HG02885 (cell line): ENCODE results near the gene TGFBR1.
"Not testable (repeated sequence)": the region's sequence is repeated elsewhere in the genome, so short reads cannot be mapped to it uniquely, and the experiment has no call there.

ENCODE experiments used
- ATAC-seq: cut with Tn5 transposase; IDR thresholded peaks from one replicate; pipeline ENCODE4 v1.9.1; 2021; ENCODE audit warnings: mild to moderate bottlenecking; ENCODE audit not compliant: unreplicated experiment, poor library complexity

TGFBR1 gene

GRCh38 chr9:99184110-99184474 lies 79.2 kb downstream of the TGFBR1 start:
- ATAC-seq: no peak

DNA sequence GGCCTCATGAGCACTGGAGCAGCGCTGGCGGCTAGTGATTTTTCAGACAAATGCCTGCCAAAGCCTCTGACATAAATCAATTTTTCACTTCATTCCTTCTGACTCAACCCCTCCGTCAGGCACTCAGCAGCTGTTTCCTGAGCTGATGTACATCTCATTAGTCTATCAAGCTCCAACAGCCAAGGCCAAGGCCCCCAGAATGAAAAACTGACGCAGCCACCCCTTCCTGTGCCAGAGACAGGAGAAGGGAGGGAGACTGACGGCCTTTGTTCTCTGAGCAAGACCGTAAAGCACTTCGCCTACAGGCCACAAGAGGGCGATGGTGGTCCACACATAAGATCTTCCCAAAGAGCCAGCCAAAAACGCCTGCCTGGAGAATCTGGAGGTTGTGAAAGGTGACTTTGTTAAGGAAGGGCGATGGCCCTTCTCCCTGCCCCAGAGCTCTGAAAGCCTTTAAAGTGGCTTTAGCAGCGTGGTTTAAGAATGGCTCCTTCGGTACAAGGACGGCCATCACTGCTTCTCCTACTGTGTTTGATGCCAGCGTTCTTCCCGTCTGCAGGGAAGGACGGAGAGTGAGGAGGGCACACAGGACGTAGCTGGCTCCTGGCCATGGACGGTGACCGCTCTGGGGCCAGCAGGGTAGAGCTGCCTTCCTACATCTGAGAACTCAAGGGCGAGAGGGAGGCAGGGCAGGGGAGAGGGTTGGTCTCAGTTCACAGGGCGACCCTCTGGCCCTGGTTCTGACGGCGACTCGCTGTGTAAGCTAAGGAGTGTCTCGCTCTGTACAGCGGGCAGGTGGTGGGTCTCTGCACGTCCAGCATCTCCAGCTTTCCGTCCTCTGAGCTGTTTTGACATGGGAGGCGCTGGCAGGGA lies 79.8 kb downstream of the TGFBR1 start:
- peak; percentile 54 for ATAC-seq

- ATAC-seq: no peak
Measured at GRCh38 chr9:99185348-99185632, 80.4 kb downstream of the TGFBR1 start.

- no peak for ATAC-seq
Measured at GRCh38 chr9:99185934-99186333, 81.0 kb downstream of the TGFBR1 start.

- ATAC-seq: no peak
Measured at GRCh38 chr9:99187311-99187710, 82.4 kb downstream of the TGFBR1 start.

DNA sequence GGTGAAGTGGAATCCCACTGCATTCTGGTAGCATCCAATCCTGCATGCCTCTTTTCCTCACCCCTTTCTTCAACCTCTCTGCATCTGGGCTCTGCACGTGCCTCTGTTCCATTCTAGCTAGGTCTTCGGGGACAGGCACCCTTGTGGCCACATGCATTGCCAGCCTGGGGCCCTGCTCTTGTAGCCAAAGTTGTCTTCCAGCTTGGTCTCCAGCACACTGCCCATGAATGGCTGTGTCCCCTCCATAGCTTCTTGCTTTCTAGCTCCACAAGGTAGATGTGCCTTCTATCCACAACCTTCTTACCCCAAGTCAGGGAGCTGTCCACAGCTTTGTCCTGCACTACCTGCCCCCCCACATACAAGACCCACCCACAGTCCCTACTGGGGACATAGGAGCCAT lies 84.3 kb downstream of the TGFBR1 start:
- no peak for ATAC-seq

GRCh38 chr9:99189887-99190596 lies 85.1 kb downstream of the TGFBR1 start:
- ATAC-seq: no peak

GRCh38 chr9:99190597-99191283 lies 85.8 kb downstream of the TGFBR1 start:
- ATAC-seq: no peak

DNA sequence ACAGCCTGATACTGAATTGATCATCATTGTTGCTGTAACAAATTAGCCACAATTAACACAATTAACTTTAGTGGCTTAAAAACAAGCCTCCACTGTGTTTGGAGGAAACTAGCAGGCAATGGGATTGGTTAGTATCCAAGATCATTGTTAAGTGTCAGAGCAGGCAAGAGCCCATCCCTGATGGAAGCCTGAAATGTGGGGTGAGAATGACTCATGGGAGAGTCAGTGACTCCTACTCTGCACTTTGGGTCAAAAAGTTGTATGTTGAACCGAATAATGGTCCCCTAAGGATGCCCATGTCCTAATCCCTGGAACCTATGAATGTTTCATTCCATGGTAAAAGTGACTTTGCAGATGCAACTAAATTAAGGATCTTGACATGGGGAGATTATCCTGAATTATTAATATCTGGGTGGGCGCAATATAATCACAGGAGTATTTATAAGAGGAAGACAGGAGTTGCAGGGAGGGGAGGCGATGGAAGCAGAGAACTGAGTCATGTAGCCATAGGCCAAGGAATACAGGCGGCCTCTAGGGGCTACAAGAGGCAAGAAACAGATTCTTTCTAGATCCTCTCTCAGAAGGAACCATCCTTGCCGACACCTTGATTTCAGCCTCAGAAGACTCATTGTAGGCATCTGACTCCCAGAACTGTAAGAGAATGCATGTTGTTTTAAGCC lies 88.0 kb downstream of the TGFBR1 start:
- no peak for ATAC-seq

DNA sequence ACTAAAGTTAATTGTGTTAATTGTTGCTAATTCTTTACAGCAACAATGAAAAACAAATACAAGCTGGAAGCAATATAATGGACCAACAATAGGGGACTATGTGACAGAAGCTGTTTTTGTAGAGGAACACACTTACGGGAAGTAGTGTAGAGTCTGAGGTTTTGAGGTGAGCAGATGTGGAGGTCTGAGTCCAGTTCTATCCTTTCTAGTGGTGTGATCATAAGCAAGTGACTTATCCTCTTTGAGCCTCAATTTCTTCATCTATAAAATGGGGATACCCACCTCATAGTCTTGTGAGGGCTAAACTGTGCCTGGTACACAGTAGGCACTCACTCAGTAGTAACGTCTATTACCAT lies 88.5 kb downstream of the TGFBR1 start:
- ATAC-seq: no peak

GRCh38 chr9:99196484-99196883 lies 91.6 kb downstream of the TGFBR1 start:
- not testable (repeated sequence) for ATAC-seq

DNA sequence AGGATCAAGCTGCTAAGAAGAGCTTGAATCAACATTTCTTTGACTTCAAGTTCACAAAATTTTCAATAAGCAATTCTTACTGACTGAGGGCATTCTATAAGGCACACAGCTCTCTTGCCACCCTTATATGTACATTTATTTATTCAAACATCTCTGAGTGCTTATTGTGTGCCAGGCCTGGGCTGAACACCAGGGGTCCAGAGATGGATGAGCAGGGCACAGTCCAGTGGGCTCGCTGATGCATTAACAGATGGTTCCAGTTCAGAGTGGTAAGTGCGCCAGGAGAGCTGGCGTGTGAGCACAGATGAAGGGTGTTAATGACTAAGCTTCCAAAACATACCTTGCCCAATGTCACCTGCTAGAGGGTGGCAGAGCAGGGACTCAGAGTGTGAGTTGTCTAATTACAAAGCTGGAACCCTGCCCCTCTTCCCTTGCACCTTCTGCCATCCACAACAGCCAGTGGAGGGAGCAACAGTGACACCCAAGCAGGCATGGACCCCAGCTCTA lies 92.3 kb downstream of the TGFBR1 start:
- no peak for ATAC-seq

DNA sequence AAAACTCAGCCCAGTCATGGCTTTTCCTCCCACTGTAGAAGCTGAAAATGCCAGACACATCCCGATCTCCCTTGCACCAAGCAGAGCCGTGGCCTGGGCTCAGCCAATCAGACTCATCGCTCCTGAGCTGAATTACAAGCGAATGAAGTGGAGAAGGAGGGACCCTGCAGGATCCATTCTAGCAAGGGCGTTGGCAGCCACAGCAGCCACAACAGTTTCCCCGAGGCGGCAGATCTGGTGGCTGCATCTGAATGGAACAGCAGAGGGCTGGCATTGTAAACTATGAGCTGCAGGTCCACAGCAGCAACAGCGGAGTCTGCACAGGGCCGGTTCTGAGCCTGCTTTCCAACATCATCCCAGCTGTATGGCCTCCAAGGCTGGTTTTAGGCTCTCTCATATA lies 93.1 kb downstream of the TGFBR1 start:
- ATAC-seq: no peak

GRCh38 chr9:99199938-99200539 lies 95.1 kb downstream of the TGFBR1 start:
- ATAC-seq: peak; percentile 56

DNA sequence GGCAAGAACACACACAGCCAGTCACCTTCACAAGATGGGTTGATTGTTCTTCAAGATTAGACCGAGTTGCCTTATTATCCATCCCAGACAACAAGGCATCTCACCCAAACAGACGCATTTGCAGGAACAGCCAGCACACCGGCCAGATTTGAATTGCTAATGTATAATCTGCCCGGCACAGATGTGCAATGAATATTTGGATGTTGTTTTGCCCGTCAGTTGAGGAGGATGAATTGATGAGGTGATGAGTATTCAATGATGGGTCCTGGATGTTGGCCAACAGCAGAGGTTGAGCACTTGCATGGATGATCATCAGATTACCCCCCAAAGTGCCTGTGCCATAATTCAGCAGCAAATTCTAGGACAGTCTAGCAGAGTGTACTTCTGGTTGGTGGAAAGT lies 96.7 kb downstream of the TGFBR1 start:
- ATAC-seq: no peak
